ENCODE data around the gene PDCD2.

PDCD2 gene

DNA sequence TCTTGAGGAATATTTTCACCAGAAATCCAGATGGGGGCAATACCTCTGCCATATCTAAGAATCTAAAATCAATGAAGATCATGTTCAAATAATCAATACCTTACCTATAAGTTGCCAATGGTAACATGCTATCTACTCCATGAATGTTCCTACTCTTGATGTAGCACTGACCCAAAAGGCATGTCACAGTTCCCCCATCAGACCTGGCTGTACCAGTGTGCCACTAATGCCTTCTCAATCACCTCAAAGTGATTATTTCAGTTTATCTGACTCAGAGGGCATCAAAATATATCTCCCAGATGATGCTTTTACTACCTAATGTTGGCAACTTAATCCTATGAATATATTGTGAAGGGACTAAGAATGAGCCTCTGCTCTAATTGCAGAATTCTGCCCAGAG lies 5.5 kb downstream of the PDCD2 start:
- TF ChIP-seq, protein P1, sequence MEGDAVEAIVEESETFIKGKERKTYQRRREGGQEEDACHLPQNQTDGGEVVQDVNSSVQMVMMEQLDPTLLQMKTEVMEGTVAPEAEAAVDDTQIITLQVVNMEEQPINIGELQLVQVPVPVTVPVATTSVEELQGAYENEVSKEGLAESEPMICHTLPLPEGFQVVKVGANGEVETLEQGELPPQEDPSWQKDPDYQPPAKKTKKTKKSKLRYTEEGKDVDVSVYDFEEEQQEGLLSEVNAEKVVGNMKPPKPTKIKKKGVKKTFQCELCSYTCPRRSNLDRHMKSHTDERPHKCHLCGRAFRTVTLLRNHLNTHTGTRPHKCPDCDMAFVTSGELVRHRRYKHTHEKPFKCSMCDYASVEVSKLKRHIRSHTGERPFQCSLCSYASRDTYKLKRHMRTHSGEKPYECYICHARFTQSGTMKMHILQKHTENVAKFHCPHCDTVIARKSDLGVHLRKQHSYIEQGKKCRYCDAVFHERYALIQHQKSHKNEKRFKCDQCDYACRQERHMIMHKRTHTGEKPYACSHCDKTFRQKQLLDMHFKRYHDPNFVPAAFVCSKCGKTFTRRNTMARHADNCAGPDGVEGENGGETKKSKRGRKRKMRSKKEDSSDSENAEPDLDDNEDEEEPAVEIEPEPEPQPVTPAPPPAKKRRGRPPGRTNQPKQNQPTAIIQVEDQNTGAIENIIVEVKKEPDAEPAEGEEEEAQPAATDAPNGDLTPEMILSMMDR (IDR thresholded peaks at IDR 0.05), result no peak

DNA sequence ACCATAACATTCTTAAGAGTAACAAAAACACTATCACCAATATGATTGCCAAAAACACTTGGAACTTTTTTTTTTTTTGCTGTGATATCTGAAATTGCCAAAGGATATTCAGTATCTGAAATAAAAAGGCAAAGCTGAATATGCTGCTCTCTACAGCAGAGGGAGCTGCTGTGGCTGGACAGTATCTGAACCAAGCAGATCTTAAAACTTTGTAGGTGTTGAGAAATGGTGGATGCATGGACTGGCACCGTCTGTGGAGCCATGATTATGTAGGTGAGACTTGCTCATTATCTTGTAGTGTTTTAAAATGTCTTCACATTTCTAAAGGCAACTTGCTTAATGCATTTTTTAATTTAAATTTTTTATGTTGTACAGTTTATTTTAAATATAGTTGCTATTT lies 9.2 kb downstream of the PDCD2 start:
- TF ChIP-seq, protein P1 (IDR thresholded peaks at IDR 0.05), result peak; percentile 52

DNA sequence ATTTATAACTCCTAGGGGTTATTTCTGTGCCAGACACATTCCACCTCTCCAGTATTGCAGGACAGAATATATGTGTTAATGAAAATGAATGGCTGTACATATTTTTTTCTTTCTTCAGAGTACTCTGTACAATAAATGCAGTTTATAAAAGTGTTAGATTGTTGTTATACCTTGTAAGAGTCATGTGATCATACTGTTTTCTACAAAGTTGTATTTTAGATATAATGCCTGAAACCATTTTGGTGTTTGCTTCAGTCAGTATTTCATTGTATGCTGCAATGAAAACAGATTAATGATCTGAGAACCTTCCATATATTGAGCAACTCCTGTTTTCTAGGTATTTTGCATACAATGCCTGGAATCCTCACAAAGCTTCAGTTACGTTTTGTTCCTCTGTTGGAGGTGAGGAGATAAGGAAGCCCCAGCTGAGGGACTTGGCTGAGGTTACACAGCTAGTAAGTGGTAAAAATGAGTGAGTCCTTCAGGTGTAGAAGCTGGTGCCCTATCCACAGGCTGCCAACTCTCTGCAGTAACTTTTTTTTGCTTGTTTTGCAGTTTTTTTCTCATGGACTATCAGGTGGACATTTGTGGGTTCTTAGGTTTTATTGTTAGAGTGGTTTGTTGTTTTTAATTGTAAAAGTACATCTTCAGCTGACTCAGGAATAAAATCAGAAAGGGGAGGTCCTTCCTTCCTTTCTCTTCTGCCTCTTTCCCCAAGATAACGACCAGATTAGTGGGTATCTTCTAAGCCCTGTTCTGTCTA lies 11.6 kb downstream of the PDCD2 start:
- TF ChIP-seq, protein P1 (IDR thresholded peaks at IDR 0.05), result no peak

DNA sequence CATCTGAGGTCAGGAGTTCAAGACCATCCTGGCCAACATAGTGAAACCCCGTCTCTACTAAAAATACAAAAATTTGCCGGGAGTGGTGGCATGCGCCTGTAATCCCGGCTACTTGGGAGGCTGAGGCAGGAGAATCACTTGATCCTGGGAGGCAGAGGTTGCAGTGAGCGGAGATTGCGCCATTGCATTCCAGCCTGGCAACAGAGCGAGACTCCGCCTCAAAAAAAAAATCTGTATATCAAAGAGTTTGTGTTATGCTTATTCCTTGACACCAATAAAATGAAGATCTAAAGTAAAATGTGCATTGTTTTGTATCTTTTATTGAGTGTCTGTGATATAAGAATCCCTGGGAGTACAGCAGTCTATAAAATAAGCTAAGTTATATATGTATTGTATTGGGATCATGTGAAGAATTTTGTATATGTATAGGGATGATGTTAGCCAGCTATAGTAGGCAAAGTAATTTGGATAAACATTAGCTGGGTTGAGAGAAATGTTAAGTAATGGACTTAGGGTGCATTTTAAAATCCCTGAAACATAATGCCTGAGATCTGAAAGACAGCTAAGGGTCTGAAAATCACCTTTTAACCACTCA lies 19.4 kb downstream of the PDCD2 start:
- TF ChIP-seq, protein P1 (IDR thresholded peaks at IDR 0.05), result no peak

DNA sequence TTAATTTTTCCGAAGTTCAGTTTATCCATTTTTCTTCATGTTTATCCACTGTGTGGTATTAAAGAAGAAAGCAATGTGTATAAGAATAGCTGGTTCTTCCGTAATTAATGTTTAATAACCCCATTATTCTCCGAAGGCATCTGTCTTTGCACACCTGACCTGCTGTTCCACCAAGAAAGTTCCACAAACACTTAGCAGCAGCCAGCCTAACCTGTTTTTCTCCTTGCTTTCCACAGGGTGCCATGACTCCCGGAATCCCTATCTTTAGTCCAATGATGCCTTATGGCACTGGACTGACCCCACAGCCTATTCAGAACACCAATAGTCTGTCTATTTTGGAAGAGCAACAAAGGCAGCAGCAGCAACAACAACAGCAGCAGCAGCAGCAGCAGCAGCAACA lies 22.9 kb downstream of the PDCD2 start:
- TF ChIP-seq, protein P1 (IDR thresholded peaks at IDR 0.05), result no peak

DNA sequence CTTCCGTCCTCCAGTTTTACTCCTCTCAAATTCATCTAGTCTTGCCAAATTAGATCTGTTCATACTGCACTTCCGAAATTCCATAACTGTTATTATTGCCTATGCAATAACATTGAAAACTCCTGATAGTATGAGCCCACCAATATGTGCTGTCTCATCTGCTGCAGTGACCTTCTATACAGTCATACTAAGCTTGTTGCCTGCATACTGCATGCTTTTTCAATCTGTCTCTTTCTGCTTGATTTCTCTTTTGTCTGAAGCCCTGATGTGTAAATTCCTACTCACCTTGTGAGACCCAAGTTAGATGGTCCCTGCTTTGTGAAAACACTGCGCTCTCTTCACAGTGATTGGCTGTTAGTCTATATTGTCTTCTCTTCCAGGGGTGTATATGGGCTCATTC lies 29.1 kb downstream of the PDCD2 start:
- TF ChIP-seq, protein P1 (IDR thresholded peaks at IDR 0.05), result no peak

DNA sequence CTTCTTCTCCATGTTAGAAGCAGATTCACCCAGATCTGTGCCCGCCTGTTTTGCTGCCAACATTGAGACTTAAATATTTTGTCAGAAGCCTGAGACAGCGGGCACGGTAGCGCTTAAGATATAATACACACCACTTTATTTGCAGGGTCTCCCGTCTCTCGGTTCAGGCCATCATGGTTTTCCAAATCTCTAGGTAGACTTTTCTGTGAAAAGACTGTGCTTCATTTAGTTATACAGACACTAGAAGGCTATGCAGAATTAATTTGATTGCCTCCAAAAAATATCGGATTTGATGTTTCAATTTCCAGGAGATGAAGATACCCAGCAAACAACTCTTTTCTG lies 29.7 kb downstream of the PDCD2 start:
- TF ChIP-seq, protein P1 (IDR thresholded peaks at IDR 0.05), result no peak

Data from LNCAP (cell line).